Naive thymus-derived CD4-positive, alpha-beta T cell (primary cell): Measurements from ENCODE around the gene FAM78B. TPM values are rescaled to one million over a fixed set of nuclear protein-coding genes. Genes with fewer than 3 reads are reported as not detected.

ENCODE experiments used
- ATAC-seq: fragments of 150-1000 bp; cut with Tn5 transposase; 2 replicates; pipeline ENCODE4 v1.10.0; 2021; ENCODE audit warnings: mild to moderate bottlenecking, moderate library complexity
- CTCF ChIA-PET: fragments of 350-600 bp; sonication (Branson Sonifier 250); formaldehyde crosslinking; loops from one replicate; lab custom pipeline; 2021; ENCODE audit warnings: antibody characterized with exemption; lab: Charles Lee
- POLR2A ChIA-PET: fragments of 350-600 bp; sonication (Branson Sonifier 250); formaldehyde crosslinking; loops from one replicate; lab custom pipeline; 2021; ENCODE audit warnings: antibody characterized with exemption, inconsistent platforms; lab: Charles Lee
- DNase-seq, 9 donors: peaks; one replicate each; pipeline versions ENCODE4 v3.0.0 to v3.0.0-alpha.2; 2020 to 2022; ENCODE audit warnings: mixed read lengths in 1 of 9
- H3K27ac ChIP-seq: one replicate; pipeline ENCODE4 v1.7.0; 2013; ENCODE audit warnings: mild to moderate bottlenecking, low read depth, low read length, moderate library complexity
- H3K27me3 ChIP-seq, 2 donors: one replicate each; pipeline ENCODE4 v1.7.0; 2013; ENCODE audit warnings: low read length in 2 of 2, mild to moderate bottlenecking in 2 of 2, moderate library complexity in 2 of 2; ENCODE audit not compliant: control insufficient read depth in 2 of 2, insufficient read depth in 2 of 2
- H3K36me3 ChIP-seq, 3 experiments: 1 replicate in 2 of 3; 2 replicates in 1 of 3; pipeline ENCODE4 v1.7.0; 2013; ENCODE audit warnings: low read length in 3 of 3, mild to moderate bottlenecking in 3 of 3, moderate library complexity in 1 of 3; ENCODE audit not compliant: insufficient read depth in 3 of 3, control insufficient read depth in 2 of 3
- H3K4me1 ChIP-seq, 2 donors: one replicate each; pipeline ENCODE4 v1.7.0; 2013; ENCODE audit warnings: low read length in 2 of 2, mild to moderate bottlenecking in 2 of 2, moderate library complexity in 1 of 2; ENCODE audit not compliant: control insufficient read depth in 2 of 2, insufficient read depth in 2 of 2
- H3K4me3 ChIP-seq: 2 replicates; pipeline ENCODE4 v1.7.0; 2013; ENCODE audit warnings: mild to moderate bottlenecking, low read length
- H3K9me3 ChIP-seq, 3 experiments: 1 replicate in 2 of 3; 2 replicates in 1 of 3; pipeline ENCODE4 v1.7.0; 2013; ENCODE audit warnings: low read length in 3 of 3; ENCODE audit not compliant: control insufficient read depth in 2 of 3
- H3K27ac Mint-ChIP-seq, 9 donors: one replicate each; pipeline ENCODE4 v1.8.0; 2020 to 2022; ENCODE audit warnings: mixed read lengths in 9 of 9, mild to moderate bottlenecking in 8 of 9, moderate library complexity in 5 of 9, inconsistent platforms in 2 of 9
- H3K27me3 Mint-ChIP-seq, 5 donors: one replicate each; pipeline ENCODE4 v1.8.0; 2021 to 2022; ENCODE audit warnings: mixed read lengths in 5 of 5, mild to moderate bottlenecking in 1 of 5
- H3K36me3 Mint-ChIP-seq, 5 donors: one replicate each; pipeline ENCODE4 v1.8.0; 2020 to 2022; ENCODE audit warnings: mixed read lengths in 5 of 5, mild to moderate bottlenecking in 3 of 5, inconsistent platforms in 1 of 5
- H3K4me1 Mint-ChIP-seq, 7 donors: one replicate each; pipeline ENCODE4 v1.8.0; 2020 to 2022; ENCODE audit warnings: mixed read lengths in 7 of 7, mild to moderate bottlenecking in 3 of 7, inconsistent platforms in 1 of 7
- H3K4me3 Mint-ChIP-seq, 10 donors: one replicate each; pipeline ENCODE4 v1.8.0; 2020 to 2022; ENCODE audit warnings: mild to moderate bottlenecking in 10 of 10, mixed read lengths in 10 of 10, moderate library complexity in 6 of 10, inconsistent platforms in 2 of 10
- H3K9me3 Mint-ChIP-seq, 11 donors: one replicate each; pipeline ENCODE4 v1.8.0; 2020 to 2022; ENCODE audit warnings: mixed read lengths in 11 of 11, mild to moderate bottlenecking in 4 of 11, inconsistent platforms in 1 of 11, moderate library complexity in 1 of 11
- intact Hi-C, 2 donors: fragments of 100-400 bp; cut with micrococcal nuclease; formaldehyde crosslinking; loops; one replicate each; pipeline ENCODE4 v1.15.1; 2023
- polyA plus RNA-seq, 2 donors: library from polyadenylated mRNA; unstranded; fragments of 300-500 nt; fragmentation: Illumina TruSeq; gene quantifications; one replicate each; pipeline ENCODE4 v1.2.3, GENCODE V29; 2021
- total RNA-seq, 6 experiments: library from RNA in 5 of 6; stranded (reverse) in 5 of 6; gene quantifications; 1 replicate in 5 of 6; 2 replicates in 1 of 6; pipeline ENCODE4 v1.2.3 and lab custom pipeline; 2021 to 2026

The FAM78B gene
- total and polyA plus RNA-seq, 7 experiments from 2014 or later: 0.12 to 0.58 (median 0.45) TPM; not detected in 4

DNA sequence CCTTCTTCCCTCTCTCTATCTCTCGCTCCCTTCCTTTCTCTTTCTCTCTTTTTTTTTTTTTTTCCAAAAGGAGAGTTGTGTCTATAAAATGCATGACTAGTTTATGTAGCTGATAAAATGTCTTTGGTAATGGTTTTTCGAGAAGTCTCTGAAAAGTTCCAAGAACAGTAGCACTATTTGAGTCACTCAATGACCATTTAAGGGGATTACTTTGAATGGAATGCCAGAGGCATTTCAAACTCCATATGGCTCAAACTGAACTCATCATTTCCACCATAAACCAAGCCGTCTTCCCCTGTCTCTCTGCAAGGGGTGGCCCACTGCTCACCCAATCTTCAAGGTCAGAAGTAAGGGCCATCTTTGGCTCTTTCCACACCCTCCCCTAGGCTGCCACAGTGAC, 93.3 kb downstream of the FAM78B start:
- no peaks in the 10 kb centered on the region for H3K4me1 Mint-ChIP-seq
- H3K27ac Mint-ChIP-seq: no peak overlapping the region
- Histone ChIP-seq H3K4me3 (no peak overlapping the region), H3K4me1 (no peaks in the 10 kb centered on the region), H3K9me3 (no peaks in the 10 kb centered on the region), H3K27me3 (no peaks in the 10 kb centered on the region), H3K27ac (no peak overlapping the region), H3K36me3 (no peaks in the 10 kb centered on the region)
- no peak for ATAC-seq
- H3K27me3 Mint-ChIP-seq: no peaks in the 10 kb centered on the region
- ChIA-PET POLR2A (no interaction called here), CTCF (no interaction called here)
- no peak for DNase-seq
- H3K36me3 Mint-ChIP-seq: no peaks in the 10 kb centered on the region
- intact Hi-C loops: no loop called here
- peaks cover 0 to 5% (median 0%) of the 10 kb centered on the region in 11 donors for H3K9me3 Mint-ChIP-seq
- no peak overlapping the region for H3K4me3 Mint-ChIP-seq

GRCh38 chr1:166069390-166069789, 97.4 kb downstream of the FAM78B start:
- no peak for DNase-seq
- H3K27me3 Mint-ChIP-seq: no peaks in the 10 kb centered on the region
- Histone ChIP-seq H3K27ac (no peak overlapping the region), H3K9me3 (no peaks in the 10 kb centered on the region), H3K36me3 (no peaks in the 10 kb centered on the region), H3K27me3 (no peaks in the 10 kb centered on the region), H3K4me1 (no peaks in the 10 kb centered on the region), H3K4me3 (no peak overlapping the region)
- intact Hi-C loops: no loop called here
- ChIA-PET POLR2A (no interaction called here), CTCF (no interaction called here)
- H3K36me3 Mint-ChIP-seq: no peaks in the 10 kb centered on the region
- H3K4me3 Mint-ChIP-seq: no peak overlapping the region
- peaks cover 0 to 5% (median 0%) of the 10 kb centered on the region in 11 donors for H3K9me3 Mint-ChIP-seq
- no peaks in the 10 kb centered on the region for H3K4me1 Mint-ChIP-seq
- no peak for ATAC-seq
- no peak overlapping the region for H3K27ac Mint-ChIP-seq

DNA sequence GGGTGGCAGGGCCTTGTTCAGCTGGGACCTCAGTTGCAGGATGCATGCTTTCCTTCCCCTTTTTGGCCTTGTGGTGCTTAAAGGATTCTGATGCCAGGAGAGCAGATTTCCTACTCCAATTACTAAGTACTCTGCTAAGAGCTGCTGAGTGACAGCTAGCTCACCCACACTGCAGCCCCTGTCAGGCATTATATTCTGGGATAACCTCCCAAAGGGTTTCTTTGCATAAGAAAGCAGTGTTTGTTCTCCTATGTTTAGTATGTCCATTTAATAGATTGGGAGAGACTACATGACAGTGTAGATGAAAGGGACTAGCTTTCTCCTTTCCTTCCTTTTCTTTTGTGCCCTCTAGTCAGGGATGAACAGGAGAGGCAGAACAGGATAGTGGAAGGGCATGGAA, 100.7 kb downstream of the FAM78B start:
- Histone ChIP-seq H3K9me3 (no peaks in the 10 kb centered on the region), H3K36me3 (no peaks in the 10 kb centered on the region), H3K4me3 (no peak overlapping the region), H3K4me1 (no peaks in the 10 kb centered on the region), H3K27ac (no peak overlapping the region), H3K27me3 (no peaks in the 10 kb centered on the region)
- intact Hi-C loops: no loop called here
- H3K36me3 Mint-ChIP-seq: no peaks in the 10 kb centered on the region
- ATAC-seq (no peak), DNase-seq (no peak)
- CTCF ChIA-PET: no interaction called here
- H3K4me3 Mint-ChIP-seq: no peak overlapping the region
- H3K4me1 Mint-ChIP-seq: no peaks in the 10 kb centered on the region
- peaks cover 0 to 6% (median 4%) of the 10 kb centered on the region in 5 donors for H3K27me3 Mint-ChIP-seq
- H3K27ac Mint-ChIP-seq: no peak overlapping the region
- POLR2A ChIA-PET: no interaction called here
- peaks cover 0 to 5% (median 0%) of the 10 kb centered on the region in 11 donors for H3K9me3 Mint-ChIP-seq

GRCh38 chr1:166064951-166065350, 101.8 kb downstream of the FAM78B start:
- DNase-seq: no peak
- Histone ChIP-seq H3K36me3 (no peaks in the 10 kb centered on the region), H3K9me3 (no peaks in the 10 kb centered on the region), H3K27me3 (no peaks in the 10 kb centered on the region), H3K4me1 (no peaks in the 10 kb centered on the region), H3K4me3 (no peak overlapping the region), H3K27ac (no peak overlapping the region)
- POLR2A ChIA-PET: no interaction called here
- no peak overlapping the region for H3K27ac Mint-ChIP-seq
- no peaks in the 10 kb centered on the region for H3K4me1 Mint-ChIP-seq
- intact Hi-C loops: no loop called here
- ATAC-seq: no peak
- H3K9me3 Mint-ChIP-seq: peaks cover 0 to 5% (median 0%) of the 10 kb centered on the region in 11 donors
- no peaks in the 10 kb centered on the region for H3K36me3 Mint-ChIP-seq
- H3K4me3 Mint-ChIP-seq: no peak overlapping the region
- CTCF ChIA-PET: no interaction called here
- H3K27me3 Mint-ChIP-seq: peaks cover 0 to 6% (median 4%) of the 10 kb centered on the region in 5 donors

GRCh38 chr1:166064313-166064926, 102.4 kb downstream of the FAM78B start:
- intact Hi-C loops: no loop called here
- Histone ChIP-seq H3K9me3 (no peaks in the 10 kb centered on the region), H3K36me3 (no peaks in the 10 kb centered on the region), H3K27ac (no peak overlapping the region), H3K4me1 (no peaks in the 10 kb centered on the region), H3K4me3 (no peak overlapping the region), H3K27me3 (no peaks in the 10 kb centered on the region)
- ChIA-PET CTCF (no interaction called here), POLR2A (no interaction called here)
- ATAC-seq (no peak), DNase-seq (no peak)
- H3K9me3 Mint-ChIP-seq: peaks cover 0 to 3% (median 0%) of the 10 kb centered on the region in 11 donors
- no peak overlapping the region for H3K27ac Mint-ChIP-seq
- no peaks in the 10 kb centered on the region for H3K36me3 Mint-ChIP-seq
- H3K4me3 Mint-ChIP-seq: no peak overlapping the region
- H3K27me3 Mint-ChIP-seq: peaks cover 0 to 8% (median 6%) of the 10 kb centered on the region in 5 donors
- H3K4me1 Mint-ChIP-seq: no peaks in the 10 kb centered on the region

DNA sequence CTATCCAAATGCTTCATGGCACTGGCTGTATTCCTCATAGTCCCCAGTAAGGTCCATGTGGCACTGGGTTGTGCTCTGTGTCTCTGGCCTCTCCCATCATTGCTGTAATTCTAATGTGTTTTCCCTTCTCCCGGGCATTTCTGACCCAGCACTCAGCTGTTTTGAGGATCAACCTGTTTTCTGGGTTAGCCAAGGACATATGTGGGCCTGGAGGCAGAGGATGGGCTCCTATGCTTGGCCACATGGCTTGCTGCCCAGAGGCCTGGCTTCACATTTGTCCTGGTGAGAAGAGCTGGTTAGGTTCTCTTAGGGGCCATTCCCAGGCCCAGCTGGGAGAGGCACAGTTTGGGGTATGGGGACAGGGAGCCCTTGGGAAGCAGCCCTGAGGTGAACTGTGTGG, 103.1 kb downstream of the FAM78B start:
- no peaks in the 10 kb centered on the region for H3K4me1 Mint-ChIP-seq
- Histone ChIP-seq H3K4me1 (no peaks in the 10 kb centered on the region), H3K36me3 (no peaks in the 10 kb centered on the region), H3K27ac (no peak overlapping the region), H3K4me3 (no peak overlapping the region), H3K9me3 (no peaks in the 10 kb centered on the region), H3K27me3 (no peaks in the 10 kb centered on the region)
- H3K27me3 Mint-ChIP-seq: peaks cover 4 to 14% (median 7%) of the 10 kb centered on the region in 5 donors
- H3K36me3 Mint-ChIP-seq: no peaks in the 10 kb centered on the region
- H3K27ac Mint-ChIP-seq: no peak overlapping the region
- peaks cover 0 to 3% (median 0%) of the 10 kb centered on the region in 11 donors for H3K9me3 Mint-ChIP-seq
- no peak for DNase-seq
- ChIA-PET CTCF (no interaction called here), POLR2A (no interaction called here)
- no peak for ATAC-seq
- no peak overlapping the region for H3K4me3 Mint-ChIP-seq
- intact Hi-C loops: no loop called here

DNA sequence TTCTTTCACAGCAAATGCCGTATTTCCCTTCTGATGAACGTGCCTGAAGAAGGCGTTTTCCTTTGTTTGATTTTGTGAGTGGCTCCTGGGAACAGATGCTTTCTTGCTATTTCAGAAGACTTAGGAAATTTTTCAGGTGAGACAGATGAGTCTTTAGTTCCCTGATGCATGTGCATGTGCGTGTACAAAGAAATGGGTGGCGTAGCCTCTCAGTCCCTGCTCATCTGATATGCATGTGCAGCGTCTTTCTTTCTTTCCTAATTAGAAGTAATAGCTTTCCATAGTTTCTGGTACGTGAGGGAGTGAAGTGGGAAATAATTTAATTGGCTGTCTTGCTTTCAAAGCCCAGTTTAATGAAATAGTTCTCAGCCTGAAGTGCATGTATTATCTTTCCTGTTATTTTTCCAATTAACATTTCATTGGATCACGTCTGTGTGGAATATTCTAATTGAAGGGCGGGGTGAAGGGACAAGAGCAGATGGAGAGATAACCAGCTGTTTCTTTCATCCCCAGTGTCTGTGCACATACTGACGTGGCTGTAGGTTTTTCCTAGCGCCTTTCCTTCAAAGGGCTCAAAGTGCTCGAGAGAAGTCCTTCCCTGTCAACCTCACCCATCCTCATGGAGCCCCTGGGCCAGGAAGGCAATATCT, 104.3 kb downstream of the FAM78B start:
- no peaks in the 10 kb centered on the region for H3K27me3 ChIP-seq
- ATAC-seq (no peak), DNase-seq (no peak)
- intact Hi-C loops: no loop called here
- Mint-ChIP-seq H3K27ac (no peak overlapping the region), H3K4me1 (no peaks in the 10 kb centered on the region), H3K36me3 (no peaks in the 10 kb centered on the region), H3K9me3 (peaks cover 0 to 3% (median 0%) of the 10 kb centered on the region in 11 donors), H3K27me3 (peaks cover 4 to 14% (median 10%) of the 10 kb centered on the region in 5 donors), H3K4me3 (no peak overlapping the region)
- no peak overlapping the region for H3K27ac ChIP-seq
- H3K4me3 ChIP-seq: no peak overlapping the region
- H3K4me1 ChIP-seq: no peaks in the 10 kb centered on the region
- no peaks in the 10 kb centered on the region for H3K9me3 ChIP-seq
- ChIA-PET CTCF (no interaction called here), POLR2A (no interaction called here)
- no peaks in the 10 kb centered on the region for H3K36me3 ChIP-seq
